ENCODE results near the gene KPNA1.

GRCh38 chr3:122396511-122396910, 118.2 kb downstream of the KPNA1 start:
- no peak for TF ChIP-seq ATOH8 (CRISPR knock-in tag; IDR thresholded peaks at IDR 0.05; ENCODE audit: low read depth)
- no peak for TF ChIP-seq CTCF (IDR thresholded peaks at IDR 0.05)
- TF ChIP-seq POLR2A (IDR thresholded peaks at IDR 0.05; ENCODE audit: low read length), result no peak
- TF ChIP-seq ESRRA (IDR thresholded peaks at IDR 0.05; ENCODE audit: borderline replicate concordance, low read length), result no peak
- no peak for TF ChIP-seq HOXA7 (CRISPR knock-in tag; IDR thresholded peaks at IDR 0.05)
- TF ChIP-seq MAX (IDR thresholded peaks at IDR 0.05), result no peak
- no peak for TF ChIP-seq ZFP36 (IDR thresholded peaks at IDR 0.05; ENCODE audit: borderline replicate concordance, partially characterized antibody)
